HG02759 (cell line): ENCODE data around the gene TSFM.
"Not testable (repeated sequence)": the region's sequence is repeated elsewhere in the genome, so short reads cannot be mapped to it uniquely, and the experiment has no call there.

Experiments used
- ATAC-seq: cut with Tn5 transposase; IDR thresholded peaks from one replicate; pipeline ENCODE4 v1.9.1; 2021; ENCODE audit warnings: mild to moderate bottlenecking, moderate library complexity; ENCODE audit not compliant: unreplicated experiment

The TSFM gene

GRCh38 chr12:57813971-57814772 is 31.6 kb downstream of the TSFM start:
- ATAC-seq: no peak

- no peak for ATAC-seq
Observed at GRCh38 chr12:57815177-57816000, 32.8 kb downstream of the TSFM start.

DNA sequence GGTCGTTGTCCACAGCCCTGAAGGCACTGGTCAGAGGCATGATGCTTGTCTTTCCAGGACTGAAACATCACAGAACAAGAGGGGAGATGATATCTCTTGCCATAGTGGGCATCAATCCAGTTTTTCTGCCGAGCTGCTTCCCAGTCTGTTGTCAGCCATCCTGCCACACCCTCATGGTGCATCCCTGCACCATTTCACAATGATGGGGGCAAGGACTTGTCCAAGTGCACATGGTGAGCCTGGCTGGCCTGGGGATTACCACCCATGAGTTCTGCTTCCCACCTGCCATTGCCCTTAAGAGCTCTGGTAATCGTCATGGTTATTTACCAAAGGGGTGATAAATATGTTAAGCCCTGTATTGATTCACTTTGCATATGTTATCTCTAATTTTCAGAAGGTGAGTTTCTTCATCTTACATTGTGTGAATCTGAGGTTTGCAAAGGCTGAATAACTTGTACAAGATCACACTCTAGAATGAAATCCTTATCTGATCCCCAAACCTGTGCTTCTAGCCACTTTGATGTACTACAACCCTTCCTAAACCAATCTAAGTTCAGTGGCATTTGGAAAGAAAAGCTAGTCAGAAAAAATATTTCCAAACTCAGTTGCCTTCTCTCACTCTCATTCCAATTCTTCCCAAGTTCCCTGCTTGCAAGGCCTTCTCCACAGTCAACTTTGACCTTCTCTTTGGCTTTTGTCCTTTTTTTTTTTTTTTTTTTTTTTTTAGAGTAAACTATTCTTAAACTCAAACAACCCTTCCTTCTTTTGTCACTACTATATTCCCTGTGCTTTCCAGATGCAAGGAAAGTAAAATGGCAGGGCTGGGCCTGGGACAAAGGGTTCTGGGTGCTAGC is 33.6 kb downstream of the TSFM start:
- no peak for ATAC-seq

- ATAC-seq: no peak
Observed at GRCh38 chr12:57816855-57817151, 34.2 kb downstream of the TSFM start.

GRCh38 chr12:57817261-57817989 is 34.8 kb downstream of the TSFM start:
- ATAC-seq: no peak

GRCh38 chr12:57817990-57818331 is 35.4 kb downstream of the TSFM start:
- not testable (repeated sequence) for ATAC-seq

DNA sequence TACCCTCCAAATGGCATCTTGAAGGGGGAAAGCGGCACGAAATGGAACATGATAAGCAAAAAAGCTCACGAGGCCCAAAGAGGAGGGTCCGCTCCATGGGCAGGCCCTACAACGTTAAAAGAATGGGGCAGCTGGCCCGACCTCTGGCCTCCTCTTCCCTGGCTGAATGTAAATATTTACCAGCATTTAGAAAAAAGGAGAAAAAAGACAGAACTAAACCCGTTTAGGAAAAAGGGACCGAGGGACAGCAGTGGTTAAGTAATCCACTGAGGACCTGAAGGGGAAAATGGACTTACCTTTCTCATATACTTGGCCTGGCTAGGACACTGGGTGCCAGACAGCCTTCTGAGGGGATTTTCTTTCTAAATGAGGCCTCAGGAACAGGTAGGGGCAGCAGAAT is 37.5 kb downstream of the TSFM start:
- ATAC-seq: not testable (repeated sequence)

DNA sequence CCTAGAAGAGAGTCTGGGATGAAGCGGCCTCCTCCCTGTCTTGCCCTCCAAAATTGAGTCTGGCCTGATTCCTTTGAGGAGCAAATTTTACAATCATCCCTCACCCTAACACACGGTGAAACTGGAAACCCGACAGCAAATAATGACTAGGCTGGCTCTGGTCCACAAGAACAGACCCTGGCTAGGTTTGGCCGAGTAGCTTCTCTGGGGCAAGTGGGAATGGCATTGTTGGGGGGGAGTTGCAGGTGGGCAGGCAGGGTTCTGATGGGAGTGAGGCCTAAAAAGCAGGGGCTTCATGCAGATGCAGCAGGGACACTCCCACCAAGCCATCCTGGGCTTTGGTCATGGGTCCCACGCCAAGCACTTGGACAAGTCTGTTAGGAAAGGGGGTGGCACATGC is 38.4 kb downstream of the TSFM start:
- ATAC-seq: not testable (repeated sequence)

GRCh38 chr12:57821474-57822214 is 39.1 kb downstream of the TSFM start:
- ATAC-seq: no peak

DNA sequence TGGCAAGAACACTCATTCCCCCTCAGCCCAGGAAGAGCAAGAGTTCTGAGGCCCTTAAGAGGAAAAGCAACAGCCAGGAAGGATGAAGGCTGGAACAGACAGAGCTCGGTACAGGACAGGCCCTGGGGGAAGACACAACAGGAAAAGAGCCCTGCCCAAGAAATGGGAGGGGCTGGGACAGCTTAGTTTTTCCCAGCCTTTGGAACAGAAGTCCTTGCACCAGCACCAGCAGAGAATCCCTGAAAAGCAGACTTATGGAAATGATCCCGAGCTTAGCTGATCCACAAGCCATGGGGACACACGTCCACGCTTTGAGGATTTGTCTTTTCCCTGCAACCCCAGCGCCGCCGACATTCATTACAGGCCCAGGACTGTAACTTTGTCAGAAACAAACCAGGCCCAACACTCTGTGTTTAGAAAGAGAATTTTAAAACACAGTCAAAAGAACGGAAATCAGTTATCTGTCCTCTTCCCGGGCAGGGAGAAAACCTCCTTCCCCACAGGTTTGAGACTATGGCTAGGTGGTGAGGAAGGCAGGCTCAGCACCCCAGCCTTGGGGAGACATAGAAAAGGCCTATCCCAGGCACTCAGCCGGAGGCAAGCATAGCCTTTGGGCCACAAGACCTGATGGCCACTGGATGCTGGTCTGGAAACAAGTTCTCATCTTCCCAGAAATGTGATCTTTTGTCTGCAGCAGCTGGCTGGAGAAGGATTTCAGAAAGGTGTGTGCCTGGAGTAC is 40.0 kb downstream of the TSFM start:
- ATAC-seq: no peak

- no peak for ATAC-seq
Observed at GRCh38 chr12:57823131-57823907, 40.7 kb downstream of the TSFM start.

- ATAC-seq: no peak
Observed at GRCh38 chr12:57823908-57824640, 41.5 kb downstream of the TSFM start.

DNA sequence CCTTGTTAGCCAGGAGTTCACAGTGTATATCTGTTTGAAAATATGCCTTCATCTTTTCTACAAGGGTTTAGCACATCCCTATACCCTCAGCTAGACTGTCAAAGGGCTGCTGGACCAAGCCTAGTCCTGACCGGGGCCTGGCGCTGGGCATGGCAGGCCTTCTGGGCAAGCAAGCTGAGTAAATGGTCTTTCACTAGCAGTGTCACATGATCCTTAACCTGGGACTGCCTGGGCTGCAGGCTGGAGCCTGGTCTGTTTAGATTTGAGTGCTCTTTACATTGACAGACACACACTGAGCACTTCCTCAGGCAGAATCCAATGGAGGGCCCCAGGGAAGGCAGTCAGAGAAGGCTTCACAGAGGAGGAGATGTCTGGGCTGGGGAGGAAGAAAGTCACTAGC is 42.9 kb downstream of the TSFM start:
- ATAC-seq: no peak

DNA sequence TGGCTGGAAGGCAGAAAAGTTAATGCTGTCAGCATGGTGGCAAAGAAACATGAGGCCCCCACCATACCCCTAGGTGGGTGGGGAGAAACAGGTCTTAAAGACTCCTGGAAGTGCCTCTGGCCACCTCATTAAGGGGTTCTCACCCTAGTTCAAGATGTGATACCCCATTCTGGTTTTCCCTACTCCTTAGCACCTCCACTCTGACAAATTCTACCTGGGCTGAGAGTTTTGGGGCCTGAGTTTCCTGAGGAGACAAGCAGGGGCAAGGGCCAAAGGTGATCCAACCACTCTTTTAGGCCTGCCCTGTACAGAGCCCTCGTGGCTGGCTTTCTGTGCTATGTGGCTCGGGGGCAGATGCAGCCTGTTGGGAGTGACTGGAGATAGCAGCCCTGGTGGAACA is 43.8 kb downstream of the TSFM start:
- ATAC-seq: no peak

- ATAC-seq: no peak
Observed at GRCh38 chr12:57826966-57827365, 44.4 kb downstream of the TSFM start.

GRCh38 chr12:57829025-57829777 is 46.6 kb downstream of the TSFM start:
- ATAC-seq: no peak

- ATAC-seq: no peak
Observed at GRCh38 chr12:57830393-57830792, 47.8 kb downstream of the TSFM start.
